ENCODE measurements around the gene FBXO27. TPM values are rescaled to one million over a fixed set of nuclear protein-coding genes. Genes with fewer than 3 reads are reported as not detected.

FBXO27 gene
- total RNA-seq, 4 donors from 2014 or later = 0.83 to 14.1 (median 7.6) TPM

DNA sequence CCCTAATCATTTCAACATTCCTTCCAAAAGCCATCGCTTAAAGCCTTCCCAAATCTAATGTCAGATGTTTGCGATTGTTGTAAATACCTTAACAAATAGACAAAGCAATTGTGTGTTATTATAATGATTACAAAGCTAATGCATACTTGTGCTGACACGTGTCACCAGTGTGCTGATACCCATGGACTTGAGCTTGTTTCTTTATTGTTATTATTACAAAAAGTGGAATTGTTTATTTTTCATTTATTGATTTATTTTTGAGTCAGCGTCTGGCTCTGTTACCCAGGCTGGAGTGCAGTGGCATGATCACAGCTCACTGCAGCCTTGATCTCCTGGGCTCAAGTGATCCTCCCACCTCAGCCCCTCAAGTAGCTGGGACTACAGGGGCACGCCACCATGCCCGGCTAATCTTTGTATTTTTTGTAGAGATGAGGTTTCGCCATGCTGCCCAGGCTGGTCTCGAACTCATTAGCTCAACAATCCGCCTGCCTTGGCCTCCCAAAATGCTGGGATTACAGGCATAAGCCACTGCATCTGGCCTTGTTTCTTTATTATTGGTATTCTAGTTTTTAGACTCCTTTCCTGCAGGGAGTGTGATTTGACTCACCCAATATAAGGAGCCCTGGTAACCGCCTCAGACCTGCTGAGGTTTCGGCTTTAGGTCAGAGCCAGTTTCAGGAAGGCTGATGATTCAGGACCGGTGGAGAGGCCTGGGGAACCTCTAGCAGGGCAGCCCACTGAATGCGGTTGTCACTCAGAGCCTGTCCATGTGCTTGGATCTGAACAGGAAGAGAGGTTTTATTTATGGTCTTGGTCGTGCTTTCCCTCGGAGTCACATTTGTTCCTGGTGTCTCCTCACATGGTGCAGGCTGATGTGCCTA, 54.7 kb downstream of the FBXO27 start:
- Histone ChIP-seq H3K4me1 (peaks cover 13 to 35% (median 33%) of the 10 kb centered on the region in 4 donors), H3K36me3 (no peaks in the 10 kb centered on the region), H3K4me3 (no peak overlapping the region), H3K27ac (replicated peaks in 1 of 4) (no peak overlapping the region), H3K27me3 (peaks cover 0 to 8% (median 0%) of the 10 kb centered on the region in 4 donors), H3K9me3 (no peaks in the 10 kb centered on the region)
- intact Hi-C loops (cut with DNase I) = no loop called here
- TF ChIP-seq POLR2AphosphoS5 (IDR thresholded peaks at IDR 0.05) (no peak), POLR2A (IDR thresholded peaks at IDR 0.05; ENCODE audit: low read depth) (no peak), EP300 (IDR thresholded peaks at IDR 0.05) (no peak)
- TF ChIP-seq, protein P1, sequence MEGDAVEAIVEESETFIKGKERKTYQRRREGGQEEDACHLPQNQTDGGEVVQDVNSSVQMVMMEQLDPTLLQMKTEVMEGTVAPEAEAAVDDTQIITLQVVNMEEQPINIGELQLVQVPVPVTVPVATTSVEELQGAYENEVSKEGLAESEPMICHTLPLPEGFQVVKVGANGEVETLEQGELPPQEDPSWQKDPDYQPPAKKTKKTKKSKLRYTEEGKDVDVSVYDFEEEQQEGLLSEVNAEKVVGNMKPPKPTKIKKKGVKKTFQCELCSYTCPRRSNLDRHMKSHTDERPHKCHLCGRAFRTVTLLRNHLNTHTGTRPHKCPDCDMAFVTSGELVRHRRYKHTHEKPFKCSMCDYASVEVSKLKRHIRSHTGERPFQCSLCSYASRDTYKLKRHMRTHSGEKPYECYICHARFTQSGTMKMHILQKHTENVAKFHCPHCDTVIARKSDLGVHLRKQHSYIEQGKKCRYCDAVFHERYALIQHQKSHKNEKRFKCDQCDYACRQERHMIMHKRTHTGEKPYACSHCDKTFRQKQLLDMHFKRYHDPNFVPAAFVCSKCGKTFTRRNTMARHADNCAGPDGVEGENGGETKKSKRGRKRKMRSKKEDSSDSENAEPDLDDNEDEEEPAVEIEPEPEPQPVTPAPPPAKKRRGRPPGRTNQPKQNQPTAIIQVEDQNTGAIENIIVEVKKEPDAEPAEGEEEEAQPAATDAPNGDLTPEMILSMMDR (IDR thresholded peaks at IDR 0.05) = no peak
- no peak for DNase-seq (ENCODE audit: extremely low spot score)
- WGBS = 87% methylated on average over 13 of the region's 15 CpGs

DNA sequence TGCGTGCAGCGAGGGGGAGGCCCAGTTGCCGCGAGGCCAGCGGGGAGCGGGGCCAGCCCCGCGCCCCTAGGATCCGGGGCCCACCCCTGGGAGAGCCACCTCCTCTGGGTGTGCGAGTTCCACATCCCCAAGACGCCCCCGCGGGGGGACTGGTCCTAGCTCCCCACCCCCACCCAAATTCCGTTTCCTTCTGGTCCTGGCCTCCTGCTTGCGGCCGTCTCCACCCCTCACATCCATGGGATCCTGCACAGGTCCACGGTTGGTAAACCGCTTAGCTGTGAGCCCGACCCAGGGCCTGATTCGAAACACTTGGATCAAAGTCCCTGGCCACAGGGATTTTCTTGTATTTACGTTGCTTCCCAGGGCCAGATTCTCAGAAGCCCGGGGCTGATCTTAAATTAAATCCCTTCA, 56.5 kb downstream of the FBXO27 start:
- no peak for DNase-seq (ENCODE audit: extremely low spot score)
- peaks cover 13 to 36% (median 33%) of the 10 kb centered on the region in 4 donors for H3K4me1 ChIP-seq
- peak overlapping the region; percentile 90 to 97 (median 92) for H3K27ac ChIP-seq (replicated peaks in 1 of 4)
- no peaks in the 10 kb centered on the region for H3K9me3 ChIP-seq
- peak overlapping the region; percentile 69 to 88 (median 70) for H3K4me3 ChIP-seq
- no peaks in the 10 kb centered on the region for H3K36me3 ChIP-seq
- peaks cover 0 to 8% (median 0%) of the 10 kb centered on the region in 4 donors for H3K27me3 ChIP-seq
- TF ChIP-seq, protein P1 (IDR thresholded peaks at IDR 0.05) = no peak
- TF ChIP-seq POLR2AphosphoS5 (IDR thresholded peaks at IDR 0.05) = no peak
- TF ChIP-seq EP300 (IDR thresholded peaks at IDR 0.05) = no peak
- no peak for TF ChIP-seq POLR2A (IDR thresholded peaks at IDR 0.05; ENCODE audit: low read depth)
- intact Hi-C loops (cut with DNase I) = no loop called here
- 4% methylated on average over 12 of the region's 22 CpGs for WGBS

DNA sequence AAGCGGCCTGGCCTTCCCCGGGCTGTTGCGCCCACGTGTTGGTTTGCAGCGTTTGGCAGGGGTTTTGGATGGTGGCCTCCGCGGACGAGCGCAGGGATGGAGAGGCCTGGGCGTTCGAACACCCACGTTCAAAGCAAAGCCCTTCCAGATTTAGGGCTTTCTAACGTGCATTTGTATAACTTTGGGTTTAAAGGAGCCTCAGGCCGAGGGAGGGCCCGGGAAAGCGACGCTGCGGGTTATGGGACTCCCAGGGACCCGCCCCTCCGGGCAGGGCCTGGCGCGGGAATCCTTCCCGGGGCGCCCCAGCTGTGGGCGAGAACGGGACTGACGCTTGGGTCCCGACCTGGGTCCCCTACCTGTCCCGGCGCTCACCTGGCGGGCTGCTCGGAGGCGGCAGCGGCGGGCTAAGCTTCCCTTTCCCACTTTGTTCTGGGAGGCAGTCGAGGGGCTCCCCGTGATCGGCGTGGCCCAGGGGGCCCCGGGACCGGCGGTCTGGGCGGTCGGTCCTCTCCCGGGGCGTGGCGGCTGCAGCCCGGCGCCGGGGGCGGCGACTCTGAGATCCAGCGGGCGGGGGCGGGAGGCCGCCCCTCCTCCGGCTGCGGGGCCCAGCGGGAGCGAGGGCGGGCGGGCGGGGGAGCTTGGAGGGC, 57.0 kb downstream of the FBXO27 start, which contains the start of gene FBXO17:
Gene FBXO17, minus strand, starts transcription at position 529 of the 647 bp plus-strand sequence. CDS start 25,423 bp downstream, outside the sequence.
- Histone ChIP-seq H3K9me3 (no peaks in the 10 kb centered on the region), H3K27me3 (peaks cover 0 to 8% (median 0%) of the 10 kb centered on the region in 4 donors), H3K36me3 (peaks cover 0 to 4% (median 0%) of the 10 kb centered on the region in 4 donors), H3K27ac (replicated peaks in 1 of 4) (peak within 1 kb of the TSS; percentile 90 to 97 (median 92)), H3K4me3 (peak within 1 kb of the TSS; percentile 69 to 88 (median 70)), H3K4me1 (peaks cover 13 to 39% (median 33%) of the 10 kb centered on the region in 4 donors)
- intact Hi-C loops (cut with DNase I) = no loop called here
- TF ChIP-seq POLR2AphosphoS5 (IDR thresholded peaks at IDR 0.05) (peak in 1 of 2 donors; percentile 12), POLR2A (IDR thresholded peaks at IDR 0.05; ENCODE audit: low read depth) (no peak), EP300 (IDR thresholded peaks at IDR 0.05) (no peak)
- whole genome bisulfite sequencing = 5% methylated on average over 23 of the region's 63 CpGs
- DNase-seq (ENCODE audit: extremely low spot score) = no peak

DNA sequence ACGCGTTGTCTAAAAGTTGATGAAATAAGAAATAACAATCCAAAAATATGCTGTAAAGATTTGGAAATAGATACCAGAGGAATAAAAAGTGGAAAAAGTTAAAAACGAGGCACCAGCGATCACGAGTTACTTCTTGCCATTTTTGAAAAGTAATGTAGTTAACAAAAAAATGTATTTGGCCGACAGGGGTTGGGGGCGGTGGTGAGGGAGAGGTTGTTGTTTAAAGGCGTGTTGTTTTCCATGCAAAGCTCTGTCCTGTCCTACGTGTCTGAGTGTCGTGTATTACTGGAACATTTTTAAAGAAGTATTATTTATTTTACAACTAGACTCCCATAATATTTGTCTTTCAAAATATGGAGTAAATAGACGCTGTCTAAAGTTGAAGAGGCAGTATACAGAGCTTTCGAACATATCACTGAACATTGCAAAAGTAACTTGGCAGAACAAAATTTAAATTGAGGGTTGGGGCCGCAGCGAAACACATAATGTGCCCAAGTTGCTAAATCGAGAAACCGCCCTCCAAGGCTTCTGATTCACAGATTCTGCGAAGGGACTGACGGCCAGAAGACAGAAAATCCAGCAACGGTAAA, 57.6 kb downstream of the FBXO27 start:
- Histone ChIP-seq H3K36me3 (peaks cover 0 to 6% (median 0%) of the 10 kb centered on the region in 4 donors), H3K9me3 (no peaks in the 10 kb centered on the region), H3K27me3 (peaks cover 0 to 8% (median 0%) of the 10 kb centered on the region in 4 donors), H3K4me3 (peak overlapping the region; percentile 69 to 88 (median 70)), H3K27ac (replicated peaks in 1 of 4) (peak overlapping the region; percentile 90 to 97 (median 92)), H3K4me1 (peaks cover 13 to 39% (median 33%) of the 10 kb centered on the region in 4 donors)
- peak; percentile 93 for DNase-seq (ENCODE audit: extremely low spot score)
- whole genome bisulfite sequencing = 34% methylated on average over 19 of the region's 19 CpGs
- TF ChIP-seq EP300 (IDR thresholded peaks at IDR 0.05) (no peak), POLR2AphosphoS5 (IDR thresholded peaks at IDR 0.05) (no peak), POLR2A (IDR thresholded peaks at IDR 0.05; ENCODE audit: low read depth) (no peak)
- TF ChIP-seq, protein P1 (IDR thresholded peaks at IDR 0.05) = no peak
- intact Hi-C loops (cut with DNase I) = no loop called here

Other genes with a start within 250 kb of the FBXO27 start
- gene LGALS7B, start 243.3 kb downstream of the FBXO27 start, total RNA-seq = not detected
- gene LGALS4, start 219.6 kb downstream of the FBXO27 start, total RNA-seq = 1 to 10 TPM in 1 of 4 donors, under 1 TPM in 2, not detected in 1; 0.42 to 2.9 (median 0.50) TPM
- gene ECH1, start 200.8 kb downstream of the FBXO27 start, total RNA-seq = 100 to 1,000 TPM; 117 to 188 (median 155) TPM
- 100 to 1,000 TPM; 126 to 202 (median 180) TPM for gene HNRNPL, start 182.6 kb downstream of the FBXO27 start, total RNA-seq
- 10 to 100 TPM in 1 of 4 donors, 1 to 10 TPM in 3; 4.6 to 10.4 (median 6.6) TPM for gene RINL, start 154.3 kb downstream of the FBXO27 start, total RNA-seq
- gene SIRT2, start 132.9 kb downstream of the FBXO27 start, total RNA-seq = 100 to 1,000 TPM in 1 of 4 donors, 10 to 100 TPM in 3; 72.7 to 114 (median 95.0) TPM
- gene NFKBIB, start 132.6 kb downstream of the FBXO27 start, total RNA-seq = 10 to 100 TPM; 24.1 to 39.4 (median 35.8) TPM
- under 1 TPM in 1 of 4 donors, not detected in 3; 0.50 TPM for gene CCER2, start 120.4 kb downstream of the FBXO27 start, total RNA-seq
- 10 to 100 TPM in 2 of 4 donors, 1 to 10 TPM in 2; 6.8 to 14.6 (median 9.1) TPM for gene SARS2, start 101.8 kb downstream of the FBXO27 start, total RNA-seq
- 10 to 100 TPM; 18.0 to 33.2 (median 27.3) TPM for gene MRPS12, start 101.6 kb downstream of the FBXO27 start, total RNA-seq
- 10 to 100 TPM; 24.9 to 47.8 (median 34.8) TPM for gene FBXO17, start 56.8 kb downstream of the FBXO27 start, total RNA-seq
- gene ACP7, start 51.8 kb upstream of the FBXO27 start, total RNA-seq = not detected
- gene PAK4, start 93.2 kb upstream of the FBXO27 start, total RNA-seq = 10 to 100 TPM in 2 of 4 donors, 1 to 10 TPM in 2; 8.3 to 18.4 (median 11.0) TPM
- gene NCCRP1, start 164.4 kb upstream of the FBXO27 start, total RNA-seq = under 1 TPM in 3 of 4 donors, not detected in 1; 0.17 to 0.42 (median 0.39) TPM
- gene SYCN, start 171.7 kb upstream of the FBXO27 start, total RNA-seq = not detected
- not detected for gene IFNL3, start 212.5 kb upstream of the FBXO27 start, total RNA-seq
- not detected for gene IFNL4, start 216.3 kb upstream of the FBXO27 start, total RNA-seq
- not detected for gene IFNL2, start 235.8 kb upstream of the FBXO27 start, total RNA-seq